ENCODE measurements around the gene TSPAN16.

Gene TSPAN16

GRCh38 chr19:11335449-11336146, 39.6 kb downstream of the TSPAN16 start:
- ATAC-seq = no peak
- TF ChIP-seq ZFP3 (CRISPR knock-in tag; IDR thresholded peaks at IDR 0.05) = no peak
- TF ChIP-seq SNAI2 (CRISPR knock-in tag; IDR thresholded peaks at IDR 0.05) = no peak
- TF ChIP-seq POU6F1 (CRISPR knock-in tag; IDR thresholded peaks at IDR 0.05; ENCODE audit: borderline replicate concordance, low read depth) = no peak
- TF ChIP-seq GLIS3 (CRISPR knock-in tag; IDR thresholded peaks at IDR 0.05) = no peak
- TF ChIP-seq TCF4 (CRISPR knock-in tag; IDR thresholded peaks at IDR 0.05; ENCODE audit: borderline replicate concordance) = no peak
- TF ChIP-seq CSRNP3 (CRISPR knock-in tag; IDR thresholded peaks at IDR 0.05) = no peak
- TF ChIP-seq ZNF8 (CRISPR knock-in tag; IDR thresholded peaks at IDR 0.05) = no peak
- no peak for TF ChIP-seq CSDC2 (CRISPR knock-in tag; IDR thresholded peaks at IDR 0.05)
- TF ChIP-seq ZNF70 (CRISPR knock-in tag; IDR thresholded peaks at IDR 0.05) = no peak

- TF ChIP-seq ZNF565 (CRISPR knock-in tag; conservative IDR thresholded peaks at IDR 0.05; ENCODE audit: low read depth) (no peak), GLIS3 (CRISPR knock-in tag; IDR thresholded peaks at IDR 0.05) (no peak), ZFP30 (CRISPR knock-in tag; IDR thresholded peaks at IDR 0.05) (no peak), TCF4 (CRISPR knock-in tag; IDR thresholded peaks at IDR 0.05; ENCODE audit: borderline replicate concordance) (no peak), CSDC2 (CRISPR knock-in tag; IDR thresholded peaks at IDR 0.05) (no peak), ZNF8 (CRISPR knock-in tag; IDR thresholded peaks at IDR 0.05) (no peak), ZFP3 (CRISPR knock-in tag; IDR thresholded peaks at IDR 0.05) (no peak), PPARA (CRISPR knock-in tag; IDR thresholded peaks at IDR 0.05; ENCODE audit: borderline replicate concordance) (no peak)
- no peak for ATAC-seq
Observed at GRCh38 chr19:11337080-11337479, 41.1 kb downstream of the TSPAN16 start.

- TF ChIP-seq BACH2 (CRISPR knock-in tag; IDR thresholded peaks at IDR 0.05; ENCODE audit: borderline replicate concordance) (no peak), ZFP3 (CRISPR knock-in tag; IDR thresholded peaks at IDR 0.05) (no peak), ARNTL (CRISPR knock-in tag; IDR thresholded peaks at IDR 0.05; ENCODE audit: borderline replicate concordance, low read depth) (no peak), ZC3H10 (CRISPR knock-in tag; IDR thresholded peaks at IDR 0.05) (no peak), SNAI2 (CRISPR knock-in tag; IDR thresholded peaks at IDR 0.05) (no peak), ZNF8 (CRISPR knock-in tag; IDR thresholded peaks at IDR 0.05) (no peak), OSR1 (CRISPR knock-in tag; IDR thresholded peaks at IDR 0.05) (no peak), TOX (CRISPR knock-in tag; IDR thresholded peaks at IDR 0.05; ENCODE audit: borderline replicate concordance) (no peak), TSHZ2 (CRISPR knock-in tag; IDR thresholded peaks at IDR 0.05) (no peak), TCF4 (CRISPR knock-in tag; IDR thresholded peaks at IDR 0.05; ENCODE audit: borderline replicate concordance) (no peak), PATZ1 (CRISPR knock-in tag; IDR thresholded peaks at IDR 0.05; ENCODE audit: borderline replicate concordance) (no peak), ZFP30 (CRISPR knock-in tag; IDR thresholded peaks at IDR 0.05) (no peak), ISL1 (CRISPR knock-in tag; IDR thresholded peaks at IDR 0.05) (no peak), CSDC2 (CRISPR knock-in tag; IDR thresholded peaks at IDR 0.05) (no peak), ESRRG (CRISPR knock-in tag; IDR thresholded peaks at IDR 0.05) (no peak), RARB (CRISPR knock-in tag; IDR thresholded peaks at IDR 0.05) (no peak), GLIS3 (CRISPR knock-in tag; IDR thresholded peaks at IDR 0.05) (no peak)
- ATAC-seq = no peak
Observed at GRCh38 chr19:11338121-11338520, 42.2 kb downstream of the TSPAN16 start.
